Measurements from ENCODE around the gene C19orf25.

C19orf25 gene

DNA sequence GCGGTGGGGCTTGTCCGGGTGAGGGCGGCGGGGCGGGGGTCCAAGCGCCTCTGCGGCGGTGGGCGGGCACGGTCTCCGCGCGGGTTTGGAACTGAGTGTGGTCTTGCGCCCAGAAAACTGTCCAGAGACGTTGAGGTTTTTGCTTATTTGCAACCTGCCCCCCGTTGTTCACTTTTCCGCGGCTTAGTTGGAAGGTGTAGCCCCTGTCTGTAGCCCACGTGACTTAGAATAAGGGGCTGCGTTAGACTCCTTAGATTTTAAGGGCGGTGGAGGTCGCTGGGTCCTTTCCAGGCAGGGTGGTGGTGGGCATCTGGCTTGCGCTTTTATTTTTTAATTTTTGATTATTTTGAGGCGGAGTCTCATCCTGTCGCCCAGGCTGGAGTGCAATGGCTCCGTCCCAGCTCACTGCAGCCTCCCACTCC, 40.1 kb downstream of the C19orf25 start:
- peak overlapping the region; percentile 97 for H3K4me3 Mint-ChIP-seq
- H3K4me1 Mint-ChIP-seq, result peaks cover 32% of the 10 kb centered on the region
- DNase-seq, result no peak
- H3K9me3 Mint-ChIP-seq, result no peaks in the 10 kb centered on the region
- peak overlapping the region; percentile 99 for H3K27ac Mint-ChIP-seq
- peaks cover 5% of the 10 kb centered on the region for H3K27me3 Mint-ChIP-seq
- peaks cover 44% of the 10 kb centered on the region for H3K36me3 Mint-ChIP-seq
- CTCF ChIA-PET, result interaction anchor here (0.7 kb wide), 1 partner anchor 251 kb away, joined by 3 read pairs; no protein-coding TSS in a partner anchor

DNA sequence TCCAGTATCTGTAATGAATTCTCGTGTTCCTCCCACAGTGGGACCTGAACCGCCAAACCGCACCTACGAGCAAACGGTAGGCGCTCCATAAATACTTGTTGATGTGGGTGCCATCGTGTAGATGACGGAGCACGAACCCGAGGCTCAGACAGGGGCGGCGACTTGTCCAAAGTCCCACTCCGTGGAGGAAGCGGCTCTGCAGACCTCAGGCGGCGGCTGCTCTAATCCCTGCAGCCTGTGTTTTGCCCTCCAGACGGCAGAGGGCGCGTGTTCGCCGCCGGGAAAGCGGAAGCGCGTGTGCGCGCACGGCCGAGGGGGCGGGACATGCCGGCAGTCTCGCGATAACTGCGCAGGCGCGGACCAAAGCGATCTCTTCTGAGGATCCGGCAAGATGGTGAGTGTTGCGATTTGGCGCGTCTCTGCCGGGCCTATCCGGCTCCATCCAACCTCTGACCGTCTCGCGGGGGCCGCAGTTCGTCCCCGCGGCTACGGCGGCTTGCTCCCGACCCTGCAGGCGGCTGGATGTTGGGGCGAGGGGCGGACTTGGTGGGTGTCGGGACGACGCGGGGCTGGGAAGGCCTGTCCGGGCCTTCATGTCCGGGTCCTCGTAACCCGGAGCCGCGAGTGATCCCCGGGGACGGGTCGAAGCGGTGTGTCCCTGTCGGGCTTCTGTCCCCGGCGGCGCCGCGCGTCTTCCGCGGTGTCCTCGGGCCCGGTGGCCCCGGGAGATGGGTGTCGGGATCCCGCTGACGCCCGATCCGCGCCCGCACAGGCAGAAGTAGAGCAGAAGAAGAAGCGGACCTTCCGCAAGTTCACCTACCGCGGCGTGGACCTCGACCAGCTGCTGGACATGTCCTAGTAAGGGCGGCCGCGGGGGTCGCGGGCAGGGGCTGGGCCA, 40.7 kb downstream of the C19orf25 start, which contains the start of gene RPS15:
Gene RPS15 (plus strand): TSS at position 362 of the 898 bp plus-strand sequence. CDS start 30 bp downstream, at position 392.
- Mint-ChIP-seq H3K27ac (peak within 1 kb of the TSS; percentile 99), H3K36me3 (peaks cover 44% of the 10 kb centered on the region), H3K4me1 (peaks cover 31% of the 10 kb centered on the region), H3K9me3 (no peaks in the 10 kb centered on the region), H3K27me3 (peaks cover 5% of the 10 kb centered on the region), H3K4me3 (peak within 1 kb of the TSS; percentile 97)
- CTCF ChIA-PET, result interaction anchor here (0.6 to 1.2 kb wide), 3 partner anchors 21 to 330 kb away, joined by 3 to 4 read pairs (median 4); no protein-coding TSS in a partner anchor
- DNase-seq, result peak; percentile 96

DNA sequence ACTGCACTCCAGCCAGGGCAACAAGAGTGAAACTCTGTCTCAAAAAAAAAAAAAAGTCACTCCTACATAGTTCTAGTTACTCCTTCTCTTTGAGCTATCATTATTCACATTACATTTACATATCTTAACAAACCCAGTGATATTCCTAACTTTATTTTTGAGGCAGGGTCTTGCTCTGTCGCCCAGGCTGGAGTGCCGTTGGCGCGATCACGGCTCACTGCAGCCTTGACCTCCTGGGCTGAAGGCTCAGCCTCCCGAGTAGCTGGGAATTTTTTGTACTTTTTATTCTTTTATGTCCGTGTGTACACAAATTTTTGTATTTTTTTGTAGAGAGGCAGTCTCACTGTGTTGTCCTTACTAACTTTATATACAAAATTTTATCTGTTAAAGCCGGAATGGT, 41.4 kb downstream of the C19orf25 start:
- Mint-ChIP-seq H3K36me3 (peaks cover 40% of the 10 kb centered on the region), H3K27me3 (peaks cover 5% of the 10 kb centered on the region), H3K4me3 (peak overlapping the region; percentile 97), H3K27ac (peak overlapping the region; percentile 99), H3K9me3 (no peaks in the 10 kb centered on the region), H3K4me1 (peaks cover 29% of the 10 kb centered on the region)
- CTCF ChIA-PET, result interaction anchor here (0.6 to 1.2 kb wide), 4 partner anchors 20 to 395 kb away, joined by 3 to 4 read pairs (median 4); no protein-coding TSS in a partner anchor
- no peak for DNase-seq

DNA sequence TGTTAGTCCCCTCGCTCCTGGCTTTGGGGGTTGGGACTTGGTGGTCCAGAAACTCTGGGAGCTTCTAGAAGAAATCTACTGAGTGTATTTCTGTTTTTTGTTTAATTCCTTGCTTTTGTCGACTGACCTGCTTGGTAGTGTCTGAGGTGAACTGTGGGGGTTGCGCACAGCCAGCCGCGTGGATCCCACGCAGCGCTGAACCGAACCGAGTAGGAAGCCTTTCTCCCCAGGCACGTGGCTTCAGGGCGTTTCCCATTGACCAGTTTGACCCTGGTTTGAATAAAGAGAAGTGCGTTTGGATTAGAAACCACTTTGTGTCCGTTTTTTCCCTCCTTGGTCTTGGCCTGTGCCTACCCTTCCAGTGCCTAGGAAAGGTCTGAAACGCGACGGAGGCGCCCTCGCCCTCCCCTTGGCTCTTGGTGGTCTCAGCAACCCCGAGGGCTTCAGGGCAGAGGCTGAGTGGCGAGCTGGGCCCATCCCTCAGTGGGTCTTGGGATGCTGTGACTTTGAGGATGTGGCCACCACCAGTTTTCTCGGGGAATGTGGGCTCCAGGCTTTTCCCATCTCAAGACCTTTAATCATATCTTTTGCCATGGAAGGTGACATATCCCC, 43.5 kb downstream of the C19orf25 start:
- H3K27ac Mint-ChIP-seq, result peak overlapping the region; percentile 69
- no peaks in the 10 kb centered on the region for H3K9me3 Mint-ChIP-seq
- H3K36me3 Mint-ChIP-seq, result peaks cover 28% of the 10 kb centered on the region
- DNase-seq, result no peak
- peaks cover 5% of the 10 kb centered on the region for H3K27me3 Mint-ChIP-seq
- H3K4me1 Mint-ChIP-seq, result peaks cover 17% of the 10 kb centered on the region
- no peak overlapping the region for H3K4me3 Mint-ChIP-seq
- CTCF ChIA-PET, result interaction anchor here (0.6 kb wide), 1 partner anchor 59 kb away, joined by 3 read pairs; no protein-coding TSS in a partner anchor

DNA sequence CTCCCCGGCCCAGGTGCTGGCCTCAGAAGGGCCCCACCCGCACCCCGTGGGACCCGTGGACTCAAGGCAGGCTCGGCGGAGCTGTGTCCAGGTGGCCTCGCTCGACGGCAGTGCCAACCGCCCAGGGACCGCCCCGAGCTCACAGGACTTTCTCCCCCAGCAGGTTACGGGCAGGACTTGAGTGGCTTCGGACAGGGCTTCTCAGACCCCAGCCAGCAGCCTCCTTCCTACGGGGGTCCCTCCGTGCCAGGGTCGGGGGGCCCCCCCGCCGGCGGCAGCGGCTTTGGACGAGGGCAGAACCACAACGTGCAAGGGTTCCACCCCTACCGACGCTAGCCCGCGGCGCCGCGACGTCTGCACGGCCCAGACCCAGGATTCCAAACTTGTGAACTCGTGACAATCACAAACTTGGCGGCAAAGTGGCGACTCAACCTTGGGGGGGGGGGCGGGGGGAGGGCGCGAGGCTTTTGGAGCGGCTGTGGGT, 44.4 kb downstream of the C19orf25 start:
- DNase-seq, result no peak
- CTCF ChIA-PET, result no interaction called here
- Mint-ChIP-seq H3K27ac (no peak overlapping the region), H3K4me3 (no peak overlapping the region), H3K9me3 (no peaks in the 10 kb centered on the region), H3K36me3 (peaks cover 24% of the 10 kb centered on the region), H3K4me1 (peaks cover 9% of the 10 kb centered on the region), H3K27me3 (peaks cover 5% of the 10 kb centered on the region)

DNA sequence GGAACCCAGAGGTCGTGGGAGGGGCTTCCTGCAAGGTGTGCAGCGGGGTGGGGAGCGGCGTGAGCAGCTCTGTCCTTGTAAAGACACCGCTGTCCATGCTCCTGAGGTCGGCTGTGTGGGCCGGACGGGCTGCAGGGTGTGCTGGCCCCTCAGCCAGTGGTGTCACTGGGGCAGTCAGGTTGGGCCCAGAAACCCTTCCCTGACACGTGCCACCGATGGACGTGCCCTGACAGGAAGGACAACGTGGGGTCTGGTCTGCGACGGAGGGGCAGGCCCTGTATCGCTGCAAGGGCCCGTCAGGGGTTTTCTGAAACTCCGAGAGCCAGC, 45.0 kb downstream of the C19orf25 start:
- H3K36me3 Mint-ChIP-seq, result peaks cover 20% of the 10 kb centered on the region
- CTCF ChIA-PET, result no interaction called here
- H3K4me3 Mint-ChIP-seq, result no peak overlapping the region
- H3K27me3 Mint-ChIP-seq, result peaks cover 5% of the 10 kb centered on the region
- no peak for DNase-seq
- H3K4me1 Mint-ChIP-seq, result peaks cover 7% of the 10 kb centered on the region
- H3K9me3 Mint-ChIP-seq, result no peaks in the 10 kb centered on the region
- no peak overlapping the region for H3K27ac Mint-ChIP-seq

DNA sequence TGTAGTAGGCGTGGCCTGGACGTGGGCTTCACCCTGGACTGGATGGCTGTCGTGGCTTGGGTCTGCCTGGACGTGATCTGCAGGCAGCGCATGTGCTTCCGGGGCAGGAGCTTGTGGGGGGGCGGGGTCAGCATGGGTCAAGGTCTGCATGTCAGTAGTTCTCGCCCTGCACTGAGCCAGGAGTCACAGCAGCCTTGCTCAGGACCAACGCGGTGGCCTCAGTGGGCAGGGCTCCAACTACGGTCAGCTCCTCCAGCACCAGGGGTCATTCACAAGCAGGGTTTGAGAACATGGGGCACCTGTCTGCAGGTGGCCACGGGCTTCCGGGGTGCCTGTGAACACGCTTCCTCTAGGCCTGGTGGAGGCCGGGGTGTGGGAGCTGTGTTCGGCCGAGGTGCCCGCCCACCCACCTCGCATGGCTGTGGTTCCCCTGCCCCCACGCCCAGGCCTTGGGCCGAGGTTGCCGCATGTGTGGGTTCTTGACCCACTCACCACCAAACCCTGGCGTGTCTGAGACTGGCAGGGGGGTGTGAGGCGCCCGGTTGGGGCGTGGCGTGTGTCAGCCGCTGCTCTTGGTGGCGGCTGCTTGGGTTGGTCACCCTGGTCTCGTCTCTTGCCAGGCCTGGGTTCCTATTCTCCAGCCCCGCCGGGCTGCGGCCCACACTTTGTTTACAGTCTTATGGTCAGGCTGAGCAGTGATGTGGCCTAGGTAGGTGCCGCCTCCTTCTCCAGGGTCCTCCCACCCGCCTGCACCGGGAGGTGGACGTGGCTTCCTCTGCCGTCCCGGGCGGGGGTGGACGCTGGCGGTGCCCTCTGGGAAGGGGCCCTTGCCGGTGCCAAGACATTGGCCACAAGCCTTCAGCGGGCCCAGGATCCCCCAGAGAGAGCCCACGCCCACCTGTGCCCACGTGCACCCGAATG, 45.6 kb downstream of the C19orf25 start:
- H3K4me3 Mint-ChIP-seq, result no peak overlapping the region
- H3K27ac Mint-ChIP-seq, result no peak overlapping the region
- DNase-seq, result no peak
- H3K4me1 Mint-ChIP-seq, result peaks cover 7% of the 10 kb centered on the region
- peaks cover 4% of the 10 kb centered on the region for H3K27me3 Mint-ChIP-seq
- CTCF ChIA-PET, result no interaction called here
- peaks cover 20% of the 10 kb centered on the region for H3K36me3 Mint-ChIP-seq
- H3K9me3 Mint-ChIP-seq, result no peaks in the 10 kb centered on the region

DNA sequence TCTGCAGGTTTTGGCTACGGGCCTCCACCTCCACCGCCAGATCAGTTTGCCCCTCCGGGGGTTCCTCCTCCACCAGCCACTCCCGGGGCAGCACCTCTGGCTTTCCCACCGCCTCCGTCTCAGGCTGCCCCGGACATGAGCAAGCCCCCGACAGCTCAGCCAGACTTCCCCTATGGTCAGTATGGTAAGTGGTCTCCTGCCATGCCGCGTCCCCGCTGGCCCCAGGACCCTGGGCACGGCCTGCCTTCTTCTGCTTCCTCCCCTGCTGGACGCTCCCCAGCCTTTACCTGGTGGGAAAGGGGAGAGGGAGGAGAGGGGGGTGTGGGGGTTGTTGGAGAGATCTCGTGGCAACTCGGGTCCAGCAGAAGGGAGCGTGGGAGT, 46.5 kb downstream of the C19orf25 start:
- Mint-ChIP-seq H3K27me3 (no peaks in the 10 kb centered on the region), H3K9me3 (no peaks in the 10 kb centered on the region), H3K4me3 (no peak overlapping the region), H3K36me3 (peaks cover 17% of the 10 kb centered on the region), H3K27ac (no peak overlapping the region), H3K4me1 (no peaks in the 10 kb centered on the region)
- DNase-seq, result no peak
- CTCF ChIA-PET, result no interaction called here

DNA sequence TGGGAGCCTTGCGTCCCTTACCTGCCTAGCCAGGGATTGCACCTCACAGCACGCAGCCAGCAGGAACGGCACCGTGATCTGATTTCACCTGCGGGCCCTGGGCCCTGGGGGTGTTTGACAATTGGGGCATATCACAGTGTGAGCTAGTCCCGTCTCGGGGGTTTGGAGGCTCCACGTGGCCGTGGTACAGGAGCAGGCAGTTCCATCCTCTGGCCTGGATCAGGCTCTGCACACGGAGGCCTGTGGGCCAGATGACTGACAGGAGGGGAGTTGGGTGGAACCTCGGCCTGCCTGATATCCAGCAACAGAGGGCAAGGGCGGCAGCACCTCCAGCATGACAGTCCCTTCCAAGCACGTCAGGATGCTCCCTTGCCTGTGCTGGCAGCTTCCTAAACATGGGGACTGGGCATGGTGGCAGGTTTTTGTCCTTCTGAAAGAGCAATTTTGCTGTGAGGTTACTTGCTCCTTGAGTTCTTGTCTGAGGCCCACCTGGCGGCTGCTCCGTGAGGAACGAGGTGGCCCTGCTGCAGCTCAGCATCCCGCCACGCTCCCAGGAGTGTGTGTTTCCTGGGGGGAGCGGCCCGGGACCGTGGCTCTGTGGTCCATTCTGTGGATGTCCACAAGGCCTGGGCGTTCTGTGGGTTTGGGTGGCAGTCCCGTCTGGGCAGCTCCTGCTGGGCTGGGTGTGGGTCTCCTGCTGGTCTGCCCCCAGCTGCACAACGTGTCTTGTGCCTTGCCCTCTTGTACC, 47.1 kb downstream of the C19orf25 start:
- Mint-ChIP-seq H3K27me3 (no peaks in the 10 kb centered on the region), H3K36me3 (peaks cover 17% of the 10 kb centered on the region), H3K9me3 (no peaks in the 10 kb centered on the region), H3K4me1 (no peaks in the 10 kb centered on the region), H3K27ac (no peak overlapping the region), H3K4me3 (no peak overlapping the region)
- DNase-seq, result no peak
- CTCF ChIA-PET, result no interaction called here

DNA sequence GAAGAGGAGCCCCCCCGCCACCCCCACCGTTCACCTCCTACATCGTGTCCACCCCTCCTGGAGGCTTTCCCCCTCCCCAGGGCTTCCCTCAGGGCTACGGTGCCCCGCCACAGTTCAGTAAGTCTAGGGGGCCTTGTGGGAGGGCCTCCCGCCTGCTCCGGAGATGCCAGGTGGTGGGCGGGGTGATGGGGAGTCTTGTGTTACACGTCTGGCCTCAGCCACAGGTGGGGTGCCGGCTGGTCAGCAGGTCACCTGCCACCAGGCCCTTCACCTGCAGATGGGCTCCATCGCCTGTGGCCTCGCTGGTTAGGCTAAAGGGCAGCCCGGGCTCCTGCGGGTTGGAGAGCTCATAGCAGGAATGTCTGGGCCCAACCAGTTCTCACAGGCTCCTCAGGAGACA, 48.8 kb downstream of the C19orf25 start:
- no peaks in the 10 kb centered on the region for H3K27me3 Mint-ChIP-seq
- peaks cover 17% of the 10 kb centered on the region for H3K36me3 Mint-ChIP-seq
- H3K4me1 Mint-ChIP-seq, result no peaks in the 10 kb centered on the region
- no peak overlapping the region for H3K4me3 Mint-ChIP-seq
- no peaks in the 10 kb centered on the region for H3K9me3 Mint-ChIP-seq
- CTCF ChIA-PET, result no interaction called here
- no peak for DNase-seq
- H3K27ac Mint-ChIP-seq, result no peak overlapping the region

DNA sequence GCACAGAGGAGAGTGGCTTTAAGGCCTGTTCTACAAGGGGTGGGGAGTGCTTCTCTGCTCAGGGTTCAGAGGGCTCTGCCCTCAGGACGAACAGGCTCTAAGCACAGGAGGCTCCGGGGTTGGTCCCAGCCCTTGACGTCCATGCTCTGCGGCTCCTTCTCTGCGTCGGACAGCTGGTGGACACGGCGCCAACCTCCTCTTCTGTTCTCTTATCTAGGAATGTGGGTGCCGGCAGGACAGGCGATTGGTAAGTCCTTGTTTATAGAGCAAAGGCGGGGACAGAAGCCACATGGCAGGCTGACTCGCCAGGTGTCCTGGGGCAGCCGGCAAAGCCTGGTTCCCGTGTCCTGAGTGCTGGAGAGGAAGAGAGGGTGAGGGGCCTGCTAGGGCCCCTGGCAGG, 49.3 kb downstream of the C19orf25 start:
- CTCF ChIA-PET, result no interaction called here
- H3K27me3 Mint-ChIP-seq, result no peaks in the 10 kb centered on the region
- H3K4me3 Mint-ChIP-seq, result no peak overlapping the region
- no peaks in the 10 kb centered on the region for H3K9me3 Mint-ChIP-seq
- no peaks in the 10 kb centered on the region for H3K4me1 Mint-ChIP-seq
- DNase-seq, result no peak
- H3K27ac Mint-ChIP-seq, result peak overlapping the region; percentile 33
- peaks cover 19% of the 10 kb centered on the region for H3K36me3 Mint-ChIP-seq

DNA sequence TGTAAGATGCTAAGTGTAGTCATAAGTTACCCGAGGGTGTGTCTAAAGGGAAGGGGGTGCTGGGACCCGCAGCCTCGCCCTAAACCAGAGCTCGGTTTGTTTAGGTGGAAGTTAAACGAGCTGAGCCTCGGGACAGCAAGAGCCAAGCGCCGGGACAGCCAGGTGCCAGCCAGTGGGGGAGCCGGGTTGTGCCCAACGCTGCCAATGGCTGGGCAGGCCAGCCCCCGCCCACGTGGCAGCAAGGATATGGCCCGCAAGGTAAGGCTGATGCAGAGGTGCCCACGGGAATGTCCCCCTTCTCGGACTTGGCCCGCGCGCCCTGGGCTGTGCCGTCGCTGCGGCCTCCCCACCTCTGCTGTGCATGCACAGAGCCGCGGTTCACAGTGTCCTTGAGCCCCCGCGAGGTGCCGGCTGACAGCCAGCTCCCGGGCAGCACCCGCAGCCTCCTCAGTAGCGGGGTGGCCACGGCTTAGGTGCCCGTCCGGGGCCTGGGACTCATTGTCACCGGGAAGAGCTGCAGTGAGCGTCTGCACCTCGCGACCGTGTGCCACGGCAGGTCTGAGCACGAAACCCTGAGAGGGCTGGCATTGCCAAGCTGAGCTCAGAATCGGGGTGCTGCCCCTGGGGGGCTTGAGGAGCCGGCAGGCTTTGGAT, 50.1 kb downstream of the C19orf25 start:
- no peaks in the 10 kb centered on the region for H3K9me3 Mint-ChIP-seq
- no peak for DNase-seq
- H3K27ac Mint-ChIP-seq, result no peak overlapping the region
- H3K4me1 Mint-ChIP-seq, result no peaks in the 10 kb centered on the region
- H3K4me3 Mint-ChIP-seq, result no peak overlapping the region
- peaks cover 19% of the 10 kb centered on the region for H3K36me3 Mint-ChIP-seq
- H3K27me3 Mint-ChIP-seq, result no peaks in the 10 kb centered on the region
- CTCF ChIA-PET, result no interaction called here
